Activated T-cell treated with anti-CD3 and anti-CD28 coated beads for 48 hours (primary cell): ENCODE results near the gene NCOA1.
"Not testable (repeated sequence)": the region's sequence is repeated elsewhere in the genome, so short reads cannot be mapped to it uniquely, and the experiment has no call there.

Experiments used
- DNase-seq: peaks from one replicate; pipeline ENCODE4 v3.0.0-alpha.2; 2020; ENCODE audit warnings: low read depth

The NCOA1 gene

GRCh38 chr2:24577481-24577880 is 86.4 kb downstream of the NCOA1 start:
- DNase-seq, result no peak

GRCh38 chr2:24579053-24579803 is 88.2 kb downstream of the NCOA1 start:
- no peak for DNase-seq

GRCh38 chr2:24580561-24580960 is 89.5 kb downstream of the NCOA1 start:
- DNase-seq, result no peak

DNA sequence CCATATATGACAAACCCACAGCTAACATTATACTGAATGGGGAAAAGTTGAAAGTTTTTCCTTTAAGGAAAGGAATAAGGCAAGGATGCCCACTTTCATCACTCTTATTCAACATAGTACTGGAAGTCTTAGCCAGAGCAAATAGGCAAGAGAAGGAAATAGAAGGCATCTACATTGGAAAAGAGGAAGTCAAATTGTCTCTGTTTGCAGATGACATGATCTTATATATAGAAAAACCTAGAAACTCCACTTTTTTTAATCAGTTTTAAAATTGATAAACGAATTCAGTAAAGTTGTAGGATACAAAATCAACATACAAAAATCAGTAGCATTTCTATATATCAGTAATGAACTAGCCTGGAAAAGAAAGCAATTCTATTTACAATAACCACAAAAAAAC is 90.9 kb downstream of the NCOA1 start:
- not testable (repeated sequence) for DNase-seq

- DNase-seq, result no peak
Measured at GRCh38 chr2:24586955-24587354, 95.9 kb downstream of the NCOA1 start.

DNA sequence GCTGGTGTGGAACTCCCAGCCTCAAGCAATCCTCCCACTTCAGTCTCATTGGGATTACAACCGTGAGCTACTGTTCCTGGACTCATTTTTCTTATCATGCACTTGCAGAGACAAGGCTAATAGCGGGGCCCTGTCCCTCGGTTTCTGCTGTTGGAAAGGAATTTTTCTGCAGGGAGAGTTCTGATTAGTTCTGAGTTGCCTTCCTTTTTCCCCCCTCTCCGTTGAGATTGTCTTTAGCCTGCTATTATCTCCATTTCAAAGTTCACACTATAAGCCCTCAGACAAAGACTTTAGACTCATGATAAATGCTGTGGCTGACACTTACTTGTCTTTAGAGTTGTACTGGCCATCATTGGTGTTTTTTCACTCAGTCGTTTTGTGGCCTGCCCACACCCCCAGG is 97.2 kb downstream of the NCOA1 start:
- DNase-seq, result no peak

- no peak for DNase-seq
Measured at GRCh38 chr2:24592441-24593100, 101.5 kb downstream of the NCOA1 start.

- no peak for DNase-seq
Measured at GRCh38 chr2:24594283-24594682, 103.2 kb downstream of the NCOA1 start.

- no peak for DNase-seq
Measured at GRCh38 chr2:24597181-24597870, 106.3 kb downstream of the NCOA1 start.

DNA sequence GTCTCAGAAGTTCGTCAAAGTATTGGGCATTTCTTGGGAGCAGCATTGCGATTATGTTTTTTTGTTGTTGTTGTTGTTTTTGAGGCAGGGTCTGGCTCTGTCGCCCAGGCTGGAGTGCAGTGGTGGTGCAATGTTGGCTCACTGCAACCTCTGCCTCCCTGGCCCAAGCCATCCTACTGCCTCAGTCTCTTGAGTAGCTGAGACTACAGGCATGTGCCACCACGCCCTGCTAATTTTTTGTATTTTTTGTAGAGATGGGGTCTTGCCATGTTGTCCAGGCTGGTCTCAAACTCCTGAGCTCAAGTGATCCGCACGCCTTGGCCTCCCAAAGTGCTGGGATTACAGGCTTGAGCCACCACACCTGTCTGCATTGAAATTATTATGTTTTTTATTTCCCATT is 109.1 kb downstream of the NCOA1 start:
- not testable (repeated sequence) for DNase-seq

DNA sequence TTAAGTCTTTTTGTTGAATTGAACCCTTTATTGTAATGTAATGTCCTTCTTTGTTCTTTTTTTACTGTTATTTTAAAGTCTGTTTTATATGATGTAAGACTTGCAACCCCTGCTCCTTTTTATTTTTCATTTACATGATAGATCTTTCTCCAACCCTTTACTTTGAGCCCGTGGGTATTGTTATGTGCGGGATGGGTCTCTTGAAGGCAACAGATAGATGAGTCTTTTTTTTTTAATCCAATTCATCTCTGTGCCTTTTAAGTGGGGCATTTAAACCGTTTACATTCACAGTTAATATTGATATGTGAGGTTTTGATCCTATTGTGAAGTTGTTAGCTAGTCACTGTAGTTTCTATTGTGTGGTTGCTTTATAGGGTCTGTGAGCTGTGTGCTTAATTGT is 120.6 kb downstream of the NCOA1 start:
- DNase-seq, result no peak

GRCh38 chr2:24613154-24613814 is 122.2 kb downstream of the NCOA1 start:
- no peak for DNase-seq

- DNase-seq, result no peak
Measured at GRCh38 chr2:24616616-24617015, 125.6 kb downstream of the NCOA1 start.

DNA sequence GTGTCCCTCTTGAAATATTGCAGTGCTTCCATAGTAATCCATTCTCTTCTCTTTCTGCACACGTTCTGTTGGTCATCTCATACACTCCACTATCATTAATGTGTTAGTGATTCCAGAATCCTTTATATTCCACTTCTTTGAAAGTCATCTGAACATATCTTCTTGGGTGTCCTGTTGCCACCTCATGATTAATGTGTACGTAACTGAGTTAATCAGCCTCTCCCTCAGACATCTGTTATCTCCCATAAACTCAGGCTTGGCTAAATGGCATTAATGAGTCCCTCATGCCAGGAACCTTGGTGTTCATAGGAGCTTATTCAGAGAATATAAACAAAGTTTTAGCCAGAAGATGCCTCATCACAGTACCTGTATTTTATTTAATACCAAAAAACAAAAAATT is 126.4 kb downstream of the NCOA1 start:
- DNase-seq, result no peak

GRCh38 chr2:24618144-24618543 is 127.1 kb downstream of the NCOA1 start:
- DNase-seq, result no peak

DNA sequence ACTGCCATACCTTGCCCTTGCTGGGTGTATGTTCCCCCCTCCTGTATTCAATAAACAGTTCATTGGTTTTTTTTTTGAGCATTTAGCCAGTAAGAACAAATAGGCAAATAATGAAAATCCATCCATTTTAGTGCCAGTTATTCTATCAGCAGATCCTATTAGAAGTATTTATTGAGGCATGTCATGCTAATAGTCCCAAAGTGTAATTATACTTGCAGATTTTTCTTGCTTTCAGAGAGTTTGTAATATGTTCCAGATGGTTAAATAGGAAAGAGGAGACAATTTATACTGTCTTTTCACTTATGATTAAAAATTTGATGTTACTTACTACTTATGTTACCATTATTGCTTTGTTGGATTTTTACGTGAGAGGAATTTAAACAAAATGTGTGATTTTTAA is 127.6 kb downstream of the NCOA1 start:
- DNase-seq, result no peak

DNA sequence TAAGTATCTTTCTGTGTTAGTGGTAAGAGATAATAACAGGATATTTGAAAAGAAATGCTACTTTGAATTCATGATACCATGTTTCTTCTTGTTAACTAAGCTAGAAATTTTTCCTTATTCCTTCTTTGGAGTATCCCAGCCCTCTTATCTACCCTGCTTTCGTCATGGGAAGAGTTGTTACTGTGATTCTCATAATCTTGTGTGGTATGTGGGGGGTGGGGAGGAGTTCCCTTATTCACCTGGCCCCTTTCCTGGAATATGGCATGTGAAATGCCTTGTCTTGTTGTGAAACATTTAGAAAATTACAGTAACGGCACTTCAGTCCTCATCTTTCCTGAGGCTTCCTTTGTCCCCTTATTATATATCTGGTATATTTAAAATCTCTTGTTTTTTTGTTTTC is 129.9 kb downstream of the NCOA1 start:
- DNase-seq, result no peak

GRCh38 chr2:24621779-24622538 is 130.9 kb downstream of the NCOA1 start:
- no peak for DNase-seq

- DNase-seq, result no peak
Measured at GRCh38 chr2:24623535-24623934, 132.5 kb downstream of the NCOA1 start.

- DNase-seq, result no peak
Measured at GRCh38 chr2:24625728-24626127, 134.7 kb downstream of the NCOA1 start.

GRCh38 chr2:24626131-24626530 is 135.1 kb downstream of the NCOA1 start:
- DNase-seq, result no peak

DNA sequence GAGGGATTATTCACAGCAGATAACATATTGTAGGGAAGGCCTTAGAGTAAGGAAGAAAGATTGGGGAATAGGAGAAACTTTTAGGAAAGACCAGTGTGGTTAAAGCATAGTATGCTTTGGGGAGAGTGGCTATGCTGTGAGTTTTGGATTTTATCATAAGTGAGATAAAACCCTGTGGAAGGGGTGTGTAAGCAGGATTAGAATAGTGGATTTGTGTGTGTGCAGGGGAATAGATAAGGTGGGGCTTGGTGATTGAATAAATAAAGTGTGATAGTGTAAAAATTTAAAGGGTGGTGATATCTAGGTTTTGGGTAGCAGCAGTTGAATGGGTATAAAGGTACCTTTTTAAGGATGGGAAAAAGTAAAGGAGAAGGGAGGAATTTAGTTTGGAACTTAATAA is 137.7 kb downstream of the NCOA1 start:
- DNase-seq, result no peak
